Fibroblast of mammary gland (primary cell): ENCODE data around the gene STRAP.
A peak's percentile ranks its signal among the peaks of the same experiment; 100 is the strongest.

ENCODE experiments used
- DNase-seq: peaks from one replicate; pipeline ENCODE4 v3.0.0-alpha.2; 2010; ENCODE audit warnings: low read depth
- H3K4me3 ChIP-seq: 2 replicates; pipeline ENCODE4 v1.5.1; 2011; ENCODE audit warnings: low read depth, mild to moderate bottlenecking, low read length, moderate library complexity; ENCODE audit not compliant: control insufficient read depth
- CTCF ChIP-seq: conservative IDR thresholded peaks from 2 replicates; pipeline ENCODE4 v1.5.1; 2011; ENCODE audit warnings: low read depth, low read length, inconsistent platforms; ENCODE audit not compliant: control insufficient read depth, insufficient read depth

Gene STRAP

DNA sequence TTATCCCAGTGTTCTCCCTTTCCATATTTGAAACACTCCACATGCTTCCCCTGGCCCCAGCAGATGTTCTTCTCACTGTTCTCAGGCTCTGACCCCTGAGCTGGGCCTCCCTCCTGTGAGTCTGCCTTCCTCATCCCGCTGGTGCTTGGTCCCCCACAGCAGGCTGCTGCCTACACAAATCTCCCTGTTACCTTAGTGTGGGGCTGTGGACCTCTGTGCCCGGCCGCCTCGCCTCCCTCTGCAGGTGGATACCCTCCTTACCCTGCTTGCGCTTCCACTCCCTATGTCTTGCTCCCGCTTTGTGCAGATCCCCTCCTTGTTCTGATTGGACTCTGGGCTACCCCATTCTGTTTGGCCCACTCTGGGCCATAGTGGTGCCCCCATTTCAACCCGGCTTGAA is 35.9 kb downstream of the STRAP start:
- TF ChIP-seq CTCF, result no peak
- no peak for DNase-seq
- no peak overlapping the region for H3K4me3 ChIP-seq

DNA sequence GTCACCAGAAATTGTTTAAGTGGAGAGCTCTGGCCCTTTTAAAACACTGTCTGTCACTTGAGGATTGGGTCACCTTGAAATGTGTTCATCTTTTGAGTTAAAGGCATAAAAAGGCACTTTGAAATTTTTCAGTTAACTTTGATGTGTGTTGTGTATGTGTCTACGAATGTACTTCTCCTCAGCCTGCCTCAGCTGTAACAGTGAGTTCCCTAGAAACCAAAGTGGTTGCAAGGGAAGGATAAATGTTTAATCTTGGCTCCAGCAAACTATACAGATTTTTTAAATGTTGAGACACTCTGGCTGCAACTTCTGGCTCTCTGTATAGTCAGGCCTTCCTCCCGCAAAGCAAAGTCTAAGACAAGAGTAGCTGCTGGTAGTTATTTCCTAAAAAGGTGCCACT is 37.2 kb downstream of the STRAP start:
- H3K4me3 ChIP-seq, result no peak overlapping the region
- TF ChIP-seq CTCF, result no peak
- no peak for DNase-seq

DNA sequence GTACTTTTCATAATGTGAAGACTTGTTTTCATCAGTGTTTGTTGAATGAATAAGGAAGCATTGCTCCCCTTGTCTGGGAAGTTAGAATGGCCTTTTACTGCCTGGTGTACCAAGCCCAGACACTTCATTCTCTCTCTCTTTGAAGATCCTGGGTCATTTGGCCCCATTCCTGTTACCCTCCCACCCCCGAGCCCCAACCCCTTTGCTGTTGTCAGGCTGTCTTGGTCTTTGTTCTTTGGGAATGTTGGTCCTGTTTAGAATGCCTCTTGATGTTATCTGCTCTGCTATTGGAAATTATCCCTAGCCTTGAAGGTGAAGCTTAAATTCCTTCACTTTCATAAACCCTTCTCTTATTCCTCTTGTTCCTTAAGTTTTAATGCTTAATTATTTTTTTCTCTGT is 42.8 kb downstream of the STRAP start:
- DNase-seq, result no peak
- no peak for TF ChIP-seq CTCF
- no peak overlapping the region for H3K4me3 ChIP-seq

DNA sequence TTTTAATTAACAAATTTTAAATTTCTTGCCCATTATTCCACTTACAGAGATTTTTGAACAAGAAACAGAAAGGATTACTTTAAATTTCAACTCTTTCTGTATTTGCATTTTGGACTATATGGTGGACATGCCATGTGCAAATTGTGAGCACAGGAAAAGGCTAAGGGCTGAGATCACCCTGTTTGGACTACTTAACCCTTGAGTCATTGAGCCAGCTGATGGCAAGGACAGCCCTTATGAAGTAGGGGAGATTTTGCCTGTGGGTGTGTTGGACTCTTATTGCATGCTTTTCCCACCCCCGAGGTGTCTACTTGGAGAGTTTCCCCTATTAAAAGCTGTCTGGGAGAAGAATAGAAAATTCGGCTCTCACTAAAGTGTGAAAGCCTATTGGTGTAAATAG is 46.2 kb downstream of the STRAP start:
- peak; percentile 87 for DNase-seq
- H3K4me3 ChIP-seq, result no peak overlapping the region
- TF ChIP-seq CTCF, result no peak

DNA sequence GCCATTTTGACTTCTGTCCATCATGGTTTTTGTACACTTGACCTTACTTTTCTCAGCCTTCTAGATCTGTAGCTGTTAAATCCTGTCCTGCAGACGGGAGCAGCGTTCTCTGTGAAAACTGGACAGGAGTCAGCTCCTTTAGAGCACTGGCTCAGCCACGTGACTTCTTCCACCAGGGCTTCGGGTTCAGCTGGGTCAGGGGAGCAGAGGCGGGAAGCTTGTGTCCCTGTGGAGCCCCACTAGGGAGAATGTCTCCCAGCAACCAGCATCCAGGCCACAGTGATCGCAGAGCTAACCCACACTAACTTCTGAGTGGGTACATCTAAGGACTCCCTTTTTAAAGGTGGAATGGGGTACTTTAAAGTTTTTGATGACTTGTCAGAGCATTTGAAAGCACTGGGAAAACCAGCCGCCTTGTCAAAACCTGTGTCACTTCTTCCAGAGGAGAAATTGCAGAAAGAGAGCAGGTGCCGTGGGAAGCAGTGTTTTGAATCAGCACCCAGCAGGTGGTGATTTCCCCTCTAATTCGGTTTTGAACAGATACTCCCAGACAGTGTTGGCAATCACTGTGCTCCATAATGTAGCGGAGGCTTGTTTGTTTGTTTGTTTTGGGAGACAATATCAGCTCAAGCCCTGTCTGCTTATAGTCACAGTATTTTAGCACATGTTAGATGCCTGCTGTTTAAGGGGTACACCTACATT is 46.8 kb downstream of the STRAP start:
- DNase-seq, result no peak
- TF ChIP-seq CTCF, result no peak
- no peak overlapping the region for H3K4me3 ChIP-seq

GRCh38 chr12:15931590-15932053 is 49.4 kb downstream of the STRAP start:
- peak; percentile 14 for TF ChIP-seq CTCF
- DNase-seq, result peak; percentile 44
- no peak overlapping the region for H3K4me3 ChIP-seq
